ENCODE results near the gene ANXA9.

Gene ANXA9

GRCh38 chr1:150981805-150982712 lies at the start of gene ANXA9:
Gene ANXA9, plus strand, starts transcription at chr1:150982292. Its CDS starts 814 bp downstream, at chr1:150983106.
- peak in 1 of 2 donors; percentile 60 for DNase-seq

- peak; percentile 4 to 52 for DNase-seq
These were observed 37.2 kb upstream of the ANXA9 start for GRCh38 chr1:150944856-150945255.

- DNase-seq = no peak
These were observed 27.4 kb upstream of the ANXA9 start for GRCh38 chr1:150954708-150955107.

- no peak for DNase-seq
These were observed 26.8 kb upstream of the ANXA9 start for GRCh38 chr1:150955280-150955679.

- DNase-seq = no peak
These were observed 24.4 kb upstream of the ANXA9 start for GRCh38 chr1:150957666-150958065.

GRCh38 chr1:150960646-150961045 lies 21.4 kb upstream of the ANXA9 start:
- no peak for DNase-seq

GRCh38 chr1:150961756-150962155 lies 20.3 kb upstream of the ANXA9 start:
- DNase-seq = no peak

- no peak for DNase-seq
These were observed 18.6 kb upstream of the ANXA9 start for GRCh38 chr1:150963321-150964163.

GRCh38 chr1:150964164-150964489 lies 18.0 kb upstream of the ANXA9 start:
- no peak for DNase-seq

- DNase-seq = no peak
These were observed 16.5 kb upstream of the ANXA9 start for GRCh38 chr1:150965605-150966004.

GRCh38 chr1:150966011-150966410 lies 16.1 kb upstream of the ANXA9 start:
- DNase-seq = no peak

- DNase-seq = no peak
These were observed 14.2 kb upstream of the ANXA9 start for GRCh38 chr1:150967936-150968335.

- DNase-seq = no peak
These were observed 13.6 kb upstream of the ANXA9 start for GRCh38 chr1:150968491-150968890.

GRCh38 chr1:150969626-150970025 lies 12.5 kb upstream of the ANXA9 start:
- DNase-seq = peak; percentile 53 to 59

GRCh38 chr1:150970808-150971582 lies 11.1 kb upstream of the ANXA9 start:
- DNase-seq = peak; percentile 34 to 54

- no peak for DNase-seq
These were observed 10.3 kb upstream of the ANXA9 start for GRCh38 chr1:150971583-150972416.

- DNase-seq = no peak
These were observed 9.6 kb upstream of the ANXA9 start for GRCh38 chr1:150972417-150972940.

- no peak for DNase-seq
These were observed 8.7 kb upstream of the ANXA9 start for GRCh38 chr1:150973258-150973835.

GRCh38 chr1:150973836-150974579 lies 8.1 kb upstream of the ANXA9 start:
- DNase-seq = peak; percentile 19 to 28

GRCh38 chr1:150974580-150975478 lies 7.3 kb upstream of the ANXA9 start, which contains the start of gene CERS2:
Gene CERS2, minus strand, starts transcription at chr1:150974835. Its CDS starts 5,745 bp downstream, at chr1:150969090.
- peak; percentile 29 to 52 for DNase-seq

All from inflammatory macrophage treated with lipopolysaccharide for 1 hour (primary cell).